Adipose tissue (tissue), 3 donors: Measurements from ENCODE around the gene GRP. TPM values are rescaled to one million over a fixed set of nuclear protein-coding genes. Genes with fewer than 3 reads are reported as not detected.
"Not testable (repeated sequence)": the region's sequence is repeated elsewhere in the genome, so short reads cannot be mapped to it uniquely, and the experiment has no call there.

ENCODE experiments used
- H3K27ac ChIP-seq: one replicate; pipeline ENCODE4 v1.5.1; 2013; ENCODE audit warnings: low read depth, low read length
- WGBS, 3 donors: extraction: QIAGEN DNeasy Blood & Tissue Kit; methylation state at CpG; one replicate each; pipeline ENCODE4 v1.1.7; 2013; 5-methylcytosine and 5-hydroxymethylcytosine counted together
- polyA plus RNA-seq, 3 donors: library from polyadenylated mRNA; stranded (reverse); fragments of 200-250 nt; gene quantifications; one replicate each; pipeline ENCODE4 v1.2.3, GENCODE V29; 2013
- donor health status: healthy with polysubstance abuse.
- donor health status: Bipolar disorder and iron deficiency.
- donor health status: healthy.

GRP gene
- polyA plus RNA-seq, 3 donors, result 0.31 TPM; not detected in 2

DNA sequence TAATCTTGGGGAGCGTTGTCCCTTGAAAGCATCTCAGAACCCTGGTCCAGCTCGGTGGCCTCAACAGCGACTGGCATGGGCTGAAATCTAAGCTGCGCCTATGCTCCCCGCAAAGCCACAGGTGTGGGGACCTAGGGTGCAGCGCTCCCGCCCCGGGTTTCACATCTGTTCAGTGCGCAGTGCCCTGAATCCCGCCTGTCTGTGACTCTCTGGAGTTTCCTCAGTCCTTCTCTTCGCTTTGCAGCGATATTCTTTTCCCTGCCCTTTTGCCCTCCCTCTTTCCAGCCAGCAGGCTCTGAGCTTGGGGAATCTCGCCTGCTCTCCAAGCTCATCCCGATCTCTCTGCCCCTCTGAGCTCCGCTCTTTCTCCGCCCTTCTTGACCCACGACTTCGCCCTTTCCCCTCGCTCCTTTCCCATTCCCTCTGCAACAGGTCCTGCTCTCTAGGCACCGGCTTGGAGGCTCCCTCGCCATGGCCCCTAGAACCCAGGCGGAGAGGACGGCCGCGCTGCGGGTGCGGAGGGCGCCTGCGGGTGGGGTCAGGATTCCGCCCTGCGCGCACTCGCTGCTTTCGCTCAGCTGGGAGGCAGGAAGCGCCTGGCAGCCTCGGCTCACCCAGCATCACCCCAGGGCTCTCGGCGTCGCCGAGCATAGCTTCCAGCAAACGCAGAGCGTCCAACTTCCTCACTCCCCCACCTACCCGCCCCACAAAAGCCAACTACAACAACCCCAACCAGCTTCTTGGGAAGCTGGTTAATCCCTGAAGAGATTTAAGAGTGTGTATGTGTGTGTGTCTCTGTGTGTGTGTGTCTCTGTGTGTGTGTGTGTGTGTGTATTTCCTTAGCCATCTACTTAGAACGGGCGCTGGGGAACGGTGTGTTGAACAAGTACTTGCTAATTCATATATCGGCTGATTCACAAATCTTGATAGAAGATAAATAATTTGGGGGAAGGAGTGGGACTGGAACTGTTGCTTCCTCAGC is 1.1 kb downstream of the GRP start:
- WGBS, 3 donors, result 2 to 4% (median 3%) methylated on average over 47 of the region's 47 CpGs

DNA sequence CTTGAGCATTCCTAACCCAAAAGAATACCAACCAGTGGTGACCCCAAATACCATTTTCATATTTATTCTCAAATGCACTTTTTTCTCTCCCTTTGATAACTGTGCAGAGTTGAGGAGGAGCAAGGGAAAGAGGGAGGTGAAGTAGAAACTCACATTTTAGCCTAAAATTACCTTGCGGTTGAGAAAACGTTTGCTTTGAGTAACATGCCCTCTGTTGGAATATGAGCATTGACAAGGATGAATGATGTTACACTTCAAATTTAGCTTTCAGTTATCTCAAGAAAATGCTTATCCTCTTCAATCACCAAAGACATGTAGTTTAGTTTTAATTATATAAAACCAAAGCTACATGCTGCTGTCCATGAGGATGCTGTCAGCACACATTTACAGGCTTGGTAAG is 2.4 kb downstream of the GRP start:
- H3K27ac ChIP-seq, result no peak overlapping the region
- WGBS, 3 donors, result 61 to 73% (median 72%) methylated on average over 2 of the region's 2 CpGs

More for the DNA sequence above, 1.1 kb downstream of the GRP start:
- no peak overlapping the region for H3K27ac ChIP-seq

DNA sequence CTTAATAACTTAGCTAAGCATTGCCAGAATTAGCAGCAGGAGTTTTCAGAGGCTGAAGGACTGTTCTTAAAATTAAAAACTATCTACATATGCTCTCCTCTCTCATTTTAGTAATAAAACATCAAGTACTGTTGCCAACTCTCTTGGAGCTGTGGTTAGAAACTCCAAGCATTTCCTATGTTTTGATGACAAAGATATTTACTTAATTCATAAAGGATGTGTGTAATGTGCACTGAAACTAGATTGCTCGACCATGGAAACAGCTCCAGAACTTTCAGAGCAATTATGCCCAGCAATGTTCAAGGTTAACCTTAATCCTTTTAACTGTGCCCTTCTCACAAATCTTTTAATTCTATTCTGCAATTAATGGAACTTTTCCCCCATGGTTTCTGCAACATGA is 8.4 kb downstream of the GRP start:
- WGBS, 3 donors, result 24 to 33% (median 26%) methylated on average over 1 of the region's 1 CpG
- H3K27ac ChIP-seq, result no peak overlapping the region

DNA sequence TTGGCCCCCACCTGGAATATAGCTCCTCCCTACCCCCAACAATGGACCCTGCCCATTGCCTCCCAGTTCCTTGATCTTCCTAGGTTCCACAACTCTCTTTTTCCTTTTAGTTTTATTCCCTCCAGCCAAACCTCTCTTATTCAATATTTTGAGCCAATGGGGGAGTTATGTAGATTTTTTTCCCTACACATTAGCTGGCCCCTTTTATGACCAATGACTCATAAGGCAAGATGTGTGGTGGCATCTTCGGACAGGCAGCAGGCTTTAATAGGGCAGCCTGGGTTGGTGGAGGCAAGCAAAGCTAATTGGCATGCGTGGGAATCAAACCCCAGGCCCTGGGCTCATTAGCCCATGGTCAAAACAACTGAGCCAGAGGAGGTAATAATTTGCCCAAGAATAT is 9.2 kb downstream of the GRP start:
- WGBS, 3 donors, result 83 to 96% (median 87%) methylated on average over 2 of the region's 2 CpGs

DNA sequence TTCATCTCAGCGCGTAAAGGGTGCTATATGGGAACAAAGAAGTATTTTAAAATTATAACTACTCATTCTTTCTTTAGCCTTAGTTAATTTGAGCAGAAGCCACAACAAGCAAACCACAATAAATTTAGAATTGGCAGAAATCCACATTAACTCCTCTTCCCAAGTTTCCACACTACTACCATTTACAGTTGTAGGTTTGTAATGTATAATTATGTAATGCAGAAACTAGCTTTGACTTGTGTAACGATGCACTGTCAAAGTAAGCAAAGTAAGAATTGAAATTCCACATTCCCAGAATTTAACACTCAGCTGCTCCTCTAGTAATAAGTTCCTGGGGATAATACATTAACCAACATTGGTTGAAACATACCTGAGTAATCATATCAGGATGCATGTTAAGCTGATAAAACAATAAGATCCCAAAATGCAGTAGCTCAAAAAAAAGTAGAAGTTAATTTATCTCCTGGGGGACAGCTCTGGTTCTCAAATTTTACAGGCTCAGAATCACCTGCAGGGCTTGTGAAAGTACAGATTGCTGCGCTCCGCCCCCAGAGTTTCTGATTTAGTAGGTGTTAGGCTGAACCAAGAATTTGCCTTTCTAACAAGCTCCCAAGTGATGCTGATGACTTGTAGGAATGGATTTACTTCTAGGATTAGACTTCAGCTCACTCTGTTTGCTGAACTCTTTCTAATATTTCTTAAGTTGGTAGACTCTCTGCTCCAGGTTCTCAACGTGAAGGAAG is 9.9 kb downstream of the GRP start:
- WGBS, 3 donors, result 68 to 77% (median 74%) methylated on average over 6 of the region's 6 CpGs
- no peak overlapping the region for H3K27ac ChIP-seq

More for the DNA sequence above, 9.2 kb downstream of the GRP start:
- no peak overlapping the region for H3K27ac ChIP-seq

DNA sequence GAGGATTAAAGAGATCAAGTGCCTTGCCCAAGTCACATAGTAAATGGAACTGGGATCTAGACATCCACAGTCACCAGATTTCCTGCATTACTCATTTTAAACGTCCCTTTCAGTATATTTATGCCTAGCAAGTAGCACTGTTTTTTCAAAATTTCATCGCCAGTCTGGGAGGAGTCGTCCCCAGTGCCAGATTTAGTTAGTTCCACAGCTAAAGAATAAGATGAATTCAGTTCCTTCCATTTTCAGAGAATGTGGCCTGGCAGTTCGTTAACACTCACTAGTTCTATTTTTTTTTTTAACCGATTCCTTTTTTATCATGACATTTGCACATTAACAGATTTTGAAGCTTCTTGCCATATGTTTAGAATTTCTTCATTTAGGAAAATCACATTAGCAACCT is 11.2 kb downstream of the GRP start:
- H3K27ac ChIP-seq, result no peak overlapping the region
- WGBS, 3 donors, result 73 to 81% (median 76%) methylated on average over 5 of the region's 5 CpGs

DNA sequence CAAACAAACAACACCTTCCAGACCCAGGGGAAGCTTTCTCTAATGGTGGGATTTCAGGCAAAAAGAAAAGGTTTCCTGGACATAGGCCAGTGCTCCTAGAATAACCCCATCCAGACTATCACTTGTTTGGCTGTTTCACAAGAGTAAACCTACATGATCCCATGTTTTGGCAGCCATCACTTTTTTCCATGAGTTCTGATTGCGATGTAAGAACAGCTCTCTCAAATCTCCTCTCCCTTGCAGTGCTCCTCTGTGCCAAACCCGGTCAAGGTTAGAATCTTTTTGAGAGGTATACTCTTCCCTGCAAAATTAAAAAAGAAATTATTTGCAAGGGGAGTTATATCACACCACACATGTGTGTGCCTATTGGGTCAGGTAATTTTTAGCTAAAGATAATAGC is 11.9 kb downstream of the GRP start:
- H3K27ac ChIP-seq, result no peak overlapping the region
- 70 to 81% (median 80%) methylated on average over 2 of the region's 2 CpGs for WGBS, 3 donors

DNA sequence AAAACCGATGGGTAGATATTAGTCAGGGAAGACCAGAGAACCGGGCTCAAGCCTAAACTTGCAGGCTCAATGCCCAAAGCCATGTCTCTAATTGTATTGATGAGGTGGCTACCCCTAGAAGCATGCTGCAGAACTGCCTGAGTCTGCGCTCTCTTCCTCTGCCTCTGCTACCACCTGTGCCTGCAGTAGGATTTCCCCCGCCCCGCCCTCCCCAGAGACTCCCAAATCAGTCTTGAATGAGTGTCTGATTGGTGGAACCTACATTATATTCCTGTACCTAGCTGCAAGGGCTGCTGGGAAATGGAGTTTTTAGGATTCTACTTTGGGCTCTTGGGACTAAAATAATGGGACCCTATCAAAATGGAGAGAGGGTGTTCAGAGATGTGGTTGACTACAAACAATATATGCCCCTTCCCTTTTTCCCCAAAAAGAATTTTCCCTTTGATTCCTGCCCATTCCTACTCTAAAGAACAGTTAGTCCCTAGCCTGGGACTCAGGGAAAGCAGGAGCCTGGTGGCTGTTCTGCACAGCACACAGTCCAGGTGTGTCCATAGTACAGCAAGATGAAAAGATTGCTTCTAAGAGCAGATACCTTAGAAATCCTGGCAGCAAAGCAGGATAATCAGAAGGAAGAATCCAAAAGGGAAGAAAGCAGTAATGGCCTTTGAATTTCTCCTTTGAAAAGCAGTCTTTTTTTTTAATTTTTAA is 12.5 kb downstream of the GRP start:
- WGBS, 3 donors, result 65 to 75% (median 72%) methylated on average over 5 of the region's 5 CpGs

DNA sequence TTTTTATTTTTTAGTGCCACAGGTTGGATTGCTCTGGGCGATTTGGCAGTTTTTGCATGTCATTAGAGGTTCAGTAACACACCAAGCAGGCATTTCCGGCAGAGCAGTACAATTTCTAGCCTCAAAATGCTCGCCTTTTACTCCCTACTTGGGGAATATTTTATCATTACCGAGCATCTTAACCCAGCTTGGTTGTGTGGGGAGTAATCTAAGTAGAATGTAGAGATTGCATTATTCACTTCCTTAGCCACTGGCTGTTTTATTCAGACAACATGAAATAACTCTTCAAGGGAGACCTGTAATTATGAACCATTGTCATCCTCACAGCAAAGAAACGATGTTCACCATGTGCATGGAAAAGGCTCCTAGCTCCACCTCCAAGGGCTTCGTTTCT is 13.1 kb downstream of the GRP start:
- WGBS, 3 donors, result 75 to 83% (median 81%) methylated on average over 6 of the region's 6 CpGs
- no peak overlapping the region for H3K27ac ChIP-seq

More for the DNA sequence above, 12.5 kb downstream of the GRP start:
- no peak overlapping the region for H3K27ac ChIP-seq

DNA sequence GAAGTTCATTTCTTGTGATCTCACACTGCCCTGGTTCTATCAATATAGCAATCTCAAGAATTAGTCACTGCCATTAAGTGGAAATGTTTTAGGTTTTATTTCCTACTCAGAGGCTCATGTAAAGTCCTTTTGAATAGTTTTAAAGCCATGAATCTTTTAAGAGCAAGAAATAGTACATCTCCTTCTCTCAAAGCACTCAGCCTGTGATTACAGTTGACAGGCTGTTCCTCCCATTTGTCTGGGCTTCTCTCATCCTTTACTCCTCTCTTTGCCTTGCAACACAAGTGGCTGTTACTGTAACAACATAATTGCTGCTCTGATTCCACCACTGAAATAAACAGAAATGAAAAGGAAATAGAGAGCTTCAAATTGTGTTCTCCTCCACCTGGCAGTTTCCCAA is 18.4 kb downstream of the GRP start:
- no peak overlapping the region for H3K27ac ChIP-seq

DNA sequence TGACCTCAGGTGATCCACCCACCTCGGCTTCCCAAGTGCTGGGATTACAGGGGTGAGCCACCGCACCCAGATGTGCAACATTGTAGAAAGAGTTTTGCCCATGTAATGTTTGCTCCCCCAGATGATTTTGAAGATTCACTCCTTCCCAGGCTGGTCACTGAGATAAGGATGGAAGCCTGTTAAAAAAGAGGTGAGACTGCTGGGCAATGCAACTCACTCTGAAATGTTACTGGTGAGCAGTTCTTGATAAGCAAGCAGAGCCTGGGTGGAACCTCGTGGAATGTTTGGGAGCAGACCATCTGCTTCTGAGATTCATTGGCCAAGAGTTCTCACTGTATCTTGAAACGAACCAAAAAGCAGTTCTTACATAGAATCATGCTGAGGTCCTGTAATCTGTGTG is 19.7 kb downstream of the GRP start:
- WGBS, 3 donors, result 55 to 68% (median 62%) methylated on average over 4 of the region's 4 CpGs
- no peak overlapping the region for H3K27ac ChIP-seq

DNA sequence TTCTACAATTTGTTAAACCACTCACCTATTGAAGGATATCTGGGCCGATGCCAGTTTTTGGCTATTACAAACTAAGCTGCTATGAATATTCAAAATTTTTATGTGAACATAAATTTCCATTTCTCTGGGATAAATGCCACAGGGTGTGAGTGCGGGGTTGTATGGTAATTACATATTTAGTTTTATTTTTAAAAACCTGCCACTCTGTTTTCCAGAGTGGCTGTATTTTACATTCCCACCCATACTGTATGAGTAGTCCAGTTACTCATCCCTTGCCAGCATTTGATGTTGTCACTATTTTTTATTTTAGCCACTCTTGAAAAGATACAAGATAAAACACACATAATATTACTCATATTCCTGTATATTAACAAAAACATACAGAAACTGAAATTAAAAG is 22.9 kb downstream of the GRP start:
- 83 to 95% (median 88%) methylated on average over 2 of the region's 2 CpGs for whole genome bisulfite sequencing, 3 donors
- H3K27ac ChIP-seq, result no peak overlapping the region

DNA sequence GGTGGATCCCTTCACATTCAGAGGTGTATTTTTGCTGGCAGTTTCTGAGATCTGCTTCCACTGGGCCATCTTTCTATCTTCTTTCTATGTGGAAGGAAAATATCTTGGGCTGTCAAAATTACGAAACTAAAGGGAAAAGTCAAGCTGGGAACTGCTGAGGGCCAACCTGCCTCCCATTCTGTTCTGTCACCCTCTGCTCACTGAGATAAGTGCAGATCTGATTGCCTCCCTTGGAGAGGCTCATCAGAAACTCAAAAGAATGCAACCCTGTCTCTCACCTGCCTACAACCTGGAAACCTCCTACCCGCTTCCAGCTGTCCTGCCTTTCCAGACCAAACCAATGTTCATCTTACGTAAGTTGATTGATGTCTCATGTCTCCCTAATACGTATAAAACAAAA is 26.8 kb downstream of the GRP start:
- 39 to 50% (median 41%) methylated on average over 4 of the region's 4 CpGs for WGBS, 3 donors
- no peak overlapping the region for H3K27ac ChIP-seq

DNA sequence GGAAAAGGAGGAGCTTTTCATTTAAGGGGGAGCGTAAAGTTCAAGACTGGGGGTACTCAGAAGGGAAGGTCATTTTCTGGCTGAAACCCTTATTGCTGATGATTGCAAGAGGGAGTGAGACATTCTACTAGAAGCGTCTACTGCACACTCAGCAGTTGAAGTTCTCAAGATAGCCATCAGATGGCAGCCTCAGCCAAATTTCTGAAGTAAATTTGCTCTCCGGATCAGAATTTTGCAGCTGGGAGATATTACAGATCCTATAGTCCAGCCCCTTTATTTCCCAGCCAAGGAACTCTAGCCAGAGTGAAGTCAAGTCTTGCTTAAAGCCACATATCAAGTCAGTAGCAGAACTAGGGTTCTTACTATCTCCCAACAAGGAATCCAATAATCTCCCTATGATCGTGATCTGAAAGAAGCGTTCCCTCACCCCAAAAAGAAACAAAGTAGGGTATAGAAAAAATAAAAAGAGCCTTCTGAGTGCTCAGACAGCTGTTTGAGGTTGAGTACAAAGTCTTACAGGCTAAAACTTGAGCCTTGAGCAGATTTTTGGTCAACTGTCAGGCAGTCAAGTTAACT is 29.3 kb downstream of the GRP start:
- H3K27ac ChIP-seq, result no peak overlapping the region
- 22 to 28% (median 23%) methylated on average over 5 of the region's 5 CpGs for WGBS, 3 donors

DNA sequence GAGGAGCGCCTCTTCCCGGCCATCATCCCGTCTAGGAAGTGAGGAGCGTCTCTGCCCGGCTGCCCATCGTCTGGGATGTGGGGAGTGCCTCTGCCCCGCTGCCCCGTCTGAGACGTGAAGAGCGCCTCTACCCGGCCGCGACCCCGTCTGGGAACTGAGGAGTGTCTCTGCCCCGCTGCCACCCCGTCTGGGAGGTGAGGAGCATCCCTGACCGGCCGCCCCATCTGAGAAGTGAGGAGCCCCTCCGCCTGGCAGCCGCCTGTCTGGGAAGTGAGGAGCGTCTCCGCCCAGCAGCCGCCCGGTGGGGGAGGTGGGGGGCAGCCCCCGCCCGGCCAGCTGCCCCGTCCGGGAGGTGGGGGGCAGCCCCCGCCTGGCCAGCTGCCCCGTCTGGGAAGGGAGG is 35.5 kb downstream of the GRP start:
- WGBS, 3 donors, result 84 to 94% (median 90%) methylated on average over 8 to 30 of the region's 30 CpGs
- not testable (repeated sequence) for H3K27ac ChIP-seq

DNA sequence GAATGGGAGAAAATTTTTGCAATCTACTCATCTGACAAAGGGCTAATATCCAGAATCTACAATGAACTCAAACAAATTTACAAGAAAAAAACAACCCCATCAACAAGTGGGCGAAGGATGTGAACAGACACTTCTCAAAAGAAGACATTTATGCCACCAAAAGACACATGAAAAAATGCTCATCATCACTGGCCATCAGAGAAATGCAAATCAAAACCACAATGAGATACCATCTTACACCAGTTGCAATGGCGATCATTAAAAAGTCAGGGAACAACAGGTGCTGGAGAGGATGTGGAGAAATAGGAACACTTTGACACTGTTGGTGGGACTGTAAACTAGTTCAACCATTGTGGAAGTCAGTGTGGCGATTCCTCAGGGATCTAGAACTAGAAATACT is 41.9 kb downstream of the GRP start:
- 59 to 86% (median 83%) methylated on average over 3 of the region's 3 CpGs for WGBS, 3 donors
- H3K27ac ChIP-seq, result not testable (repeated sequence)

DNA sequence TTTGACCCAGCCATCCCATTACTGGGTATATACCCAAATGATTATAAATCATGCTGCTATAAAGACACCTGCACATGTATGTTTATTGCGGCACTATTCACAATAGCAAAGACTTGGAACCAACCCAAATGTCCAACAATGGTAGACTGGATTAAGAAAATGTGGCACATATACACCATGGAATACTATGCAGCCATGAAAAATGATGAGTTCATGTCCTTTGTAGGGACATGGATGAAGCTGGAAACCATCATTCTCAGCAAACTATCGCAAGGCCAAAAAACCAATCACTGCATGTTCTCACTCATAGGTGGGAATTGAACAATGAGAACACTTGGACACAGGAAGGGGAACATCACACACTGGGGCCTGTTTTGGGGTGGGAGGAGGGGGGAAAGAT is 42.3 kb downstream of the GRP start:
- 95 to 100% (median 95%) methylated on average over 1 to 2 of the region's 2 CpGs for WGBS, 3 donors

DNA sequence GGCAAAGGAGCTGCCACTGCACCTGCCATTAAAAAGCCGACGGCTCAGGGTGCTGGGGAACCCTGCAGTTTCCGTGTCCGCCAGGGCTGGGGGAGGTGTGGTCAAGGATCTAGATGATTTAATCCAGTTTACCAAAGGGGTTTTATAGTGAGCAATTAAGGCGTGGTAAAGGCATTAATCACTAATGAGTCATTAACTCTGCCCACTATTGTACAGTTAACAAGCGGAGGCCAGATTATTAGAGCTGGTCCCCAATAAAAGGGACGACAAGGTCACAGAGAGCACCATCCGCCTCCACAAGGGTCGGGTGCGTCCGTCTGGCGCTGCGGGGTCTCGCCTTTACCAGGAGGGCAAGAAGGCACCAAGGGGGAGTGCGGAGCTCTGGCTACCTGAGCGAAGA is 43.7 kb downstream of the GRP start:
- 6 to 11% (median 10%) methylated on average over 16 of the region's 16 CpGs for WGBS, 3 donors
- no peak overlapping the region for H3K27ac ChIP-seq

More for the DNA sequence above, 42.3 kb downstream of the GRP start:
- H3K27ac ChIP-seq, result not testable (repeated sequence)
